ENCODE measurements around the gene E2F2.

DNA sequence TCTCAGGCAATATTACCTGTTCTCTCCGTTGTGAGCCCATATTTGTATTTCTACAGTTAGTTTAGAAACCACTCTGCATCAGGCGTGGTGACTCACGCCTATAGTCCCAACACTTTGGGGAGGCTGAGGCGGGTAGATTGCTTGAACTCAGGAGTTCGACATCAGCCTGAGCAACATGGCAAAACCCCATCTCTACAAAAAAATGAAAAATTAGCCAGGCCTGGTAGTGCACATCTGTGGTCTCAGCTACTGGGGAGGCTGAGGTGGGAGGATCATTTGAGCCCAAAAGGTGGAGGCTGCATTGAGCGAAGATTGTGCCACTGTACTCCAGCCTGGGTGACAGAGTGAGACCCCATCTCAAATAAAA lies 47.9 kb upstream of the E2F2 start:
- TF ChIP-seq, protein P1, sequence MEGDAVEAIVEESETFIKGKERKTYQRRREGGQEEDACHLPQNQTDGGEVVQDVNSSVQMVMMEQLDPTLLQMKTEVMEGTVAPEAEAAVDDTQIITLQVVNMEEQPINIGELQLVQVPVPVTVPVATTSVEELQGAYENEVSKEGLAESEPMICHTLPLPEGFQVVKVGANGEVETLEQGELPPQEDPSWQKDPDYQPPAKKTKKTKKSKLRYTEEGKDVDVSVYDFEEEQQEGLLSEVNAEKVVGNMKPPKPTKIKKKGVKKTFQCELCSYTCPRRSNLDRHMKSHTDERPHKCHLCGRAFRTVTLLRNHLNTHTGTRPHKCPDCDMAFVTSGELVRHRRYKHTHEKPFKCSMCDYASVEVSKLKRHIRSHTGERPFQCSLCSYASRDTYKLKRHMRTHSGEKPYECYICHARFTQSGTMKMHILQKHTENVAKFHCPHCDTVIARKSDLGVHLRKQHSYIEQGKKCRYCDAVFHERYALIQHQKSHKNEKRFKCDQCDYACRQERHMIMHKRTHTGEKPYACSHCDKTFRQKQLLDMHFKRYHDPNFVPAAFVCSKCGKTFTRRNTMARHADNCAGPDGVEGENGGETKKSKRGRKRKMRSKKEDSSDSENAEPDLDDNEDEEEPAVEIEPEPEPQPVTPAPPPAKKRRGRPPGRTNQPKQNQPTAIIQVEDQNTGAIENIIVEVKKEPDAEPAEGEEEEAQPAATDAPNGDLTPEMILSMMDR (IDR thresholded peaks at IDR 0.05; ENCODE audit: low read depth, low read length): no peak
- no peak for TF ChIP-seq POLR2A (IDR thresholded peaks at IDR 0.05; ENCODE audit: extremely low read depth, insufficient read length)
- TF ChIP-seq, protein P2, sequence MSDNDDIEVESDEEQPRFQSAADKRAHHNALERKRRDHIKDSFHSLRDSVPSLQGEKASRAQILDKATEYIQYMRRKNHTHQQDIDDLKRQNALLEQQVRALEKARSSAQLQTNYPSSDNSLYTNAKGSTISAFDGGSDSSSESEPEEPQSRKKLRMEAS (IDR thresholded peaks at IDR 0.05; ENCODE audit: low read depth, low read length): no peak
